ENCODE data around the gene MTFR1L. TPM values are rescaled to one million over a fixed set of nuclear protein-coding genes. Genes with fewer than 3 reads are reported as not detected.
A peak's percentile ranks its signal among the peaks of the same experiment; 100 is the strongest.

MTFR1L gene
- total and polyA plus RNA-seq, 3 donors from 2014 or later: 148 to 253 (median 166) TPM

DNA sequence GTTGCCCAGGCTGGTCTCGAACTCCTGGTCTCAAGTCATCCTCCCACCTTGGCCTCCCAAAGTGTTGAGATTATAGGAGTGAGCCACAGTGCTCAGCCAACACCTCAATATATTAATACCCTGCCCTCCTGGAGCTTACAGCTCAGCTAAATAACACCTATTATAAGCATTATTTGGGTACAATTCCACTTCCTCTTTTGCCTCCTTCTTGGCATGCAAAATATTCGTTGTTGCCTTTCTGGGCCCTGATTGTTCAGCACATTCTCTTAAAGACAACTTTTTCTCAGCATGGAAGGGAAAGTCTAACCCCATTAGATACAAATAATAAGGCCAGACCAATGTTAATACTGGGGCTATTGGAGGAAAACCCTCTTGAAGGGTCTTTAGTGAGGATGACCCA, 53.0 kb downstream of the MTFR1L start:
- intact Hi-C loops (cut with DNase I; ENCODE audit: low total_unique reads): no loop called here
- TF ChIP-seq CTCF (IDR thresholded peaks at IDR 0.05) (no peak), POLR2A (IDR thresholded peaks at IDR 0.05) (no peak)
- H3K4me1 ChIP-seq: peaks cover 42% of the 10 kb centered on the region

GRCh38 chr1:25873120-25873519, 53.4 kb downstream of the MTFR1L start:
- Histone ChIP-seq H3K27ac (peak overlapping the region in 1 of 2 donors; percentile 38), H3K4me1 (peaks cover 42% of the 10 kb centered on the region), H3K9me3 (no peaks in the 10 kb centered on the region), H3K27me3 (no peaks in the 10 kb centered on the region), H3K4me3 (no peak overlapping the region), H3K36me3 (ENCODE audit: low read depth, missing control alignments) (no peaks in the 10 kb centered on the region)
- WGBS, 2 donors: 31 to 64% methylated on average over 3 of the region's 3 CpGs
- TF ChIP-seq POLR2A (IDR thresholded peaks at IDR 0.05): no peak
- no peak for TF ChIP-seq CTCF (IDR thresholded peaks at IDR 0.05)
- intact Hi-C loops (cut with DNase I; ENCODE audit: low total_unique reads): no loop called here
- peak; percentile 67 for DNase-seq

More for the DNA sequence above, 53.0 kb downstream of the MTFR1L start:
- Histone ChIP-seq H3K4me3 (no peak overlapping the region), H3K9me3 (no peaks in the 10 kb centered on the region), H3K27ac (peak overlapping the region in 1 of 2 donors; percentile 38), H3K36me3 (ENCODE audit: low read depth, missing control alignments) (no peaks in the 10 kb centered on the region), H3K27me3 (no peaks in the 10 kb centered on the region)
- no peak for DNase-seq
- WGBS, 2 donors: 45 to 54% methylated on average over 2 of the region's 2 CpGs

DNA sequence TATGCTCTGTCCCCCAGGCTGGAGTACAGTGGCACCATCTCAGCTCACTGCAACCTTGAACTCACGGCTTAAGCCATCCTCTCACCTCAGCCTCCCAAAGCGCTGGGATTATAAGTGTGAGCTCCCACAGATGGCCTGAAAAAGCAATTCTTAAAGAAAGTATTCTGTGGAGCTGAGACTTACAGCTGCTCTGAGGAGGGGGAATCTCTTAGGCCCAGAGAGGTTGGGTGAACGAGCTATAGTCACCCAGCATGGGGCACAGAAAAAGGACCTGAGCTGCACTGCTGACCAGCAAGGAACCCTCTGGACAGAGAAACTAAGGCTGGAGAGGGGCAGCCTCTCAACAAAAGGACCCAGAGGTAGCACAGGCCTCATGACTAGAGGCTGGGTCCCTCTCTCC, 54.5 kb downstream of the MTFR1L start:
- DNase-seq: no peak
- Histone ChIP-seq H3K9me3 (no peaks in the 10 kb centered on the region), H3K4me3 (peak overlapping the region; percentile 71 to 77), H3K36me3 (ENCODE audit: low read depth, missing control alignments) (no peaks in the 10 kb centered on the region), H3K27me3 (no peaks in the 10 kb centered on the region), H3K4me1 (peaks cover 48% of the 10 kb centered on the region), H3K27ac (peak overlapping the region; percentile 81 to 88)
- 76 to 78% methylated on average over 3 of the region's 3 CpGs for WGBS, 2 donors
- TF ChIP-seq CTCF (IDR thresholded peaks at IDR 0.05): no peak
- no peak for TF ChIP-seq POLR2A (IDR thresholded peaks at IDR 0.05)
- intact Hi-C loops (cut with DNase I; ENCODE audit: low total_unique reads): no loop called here

DNA sequence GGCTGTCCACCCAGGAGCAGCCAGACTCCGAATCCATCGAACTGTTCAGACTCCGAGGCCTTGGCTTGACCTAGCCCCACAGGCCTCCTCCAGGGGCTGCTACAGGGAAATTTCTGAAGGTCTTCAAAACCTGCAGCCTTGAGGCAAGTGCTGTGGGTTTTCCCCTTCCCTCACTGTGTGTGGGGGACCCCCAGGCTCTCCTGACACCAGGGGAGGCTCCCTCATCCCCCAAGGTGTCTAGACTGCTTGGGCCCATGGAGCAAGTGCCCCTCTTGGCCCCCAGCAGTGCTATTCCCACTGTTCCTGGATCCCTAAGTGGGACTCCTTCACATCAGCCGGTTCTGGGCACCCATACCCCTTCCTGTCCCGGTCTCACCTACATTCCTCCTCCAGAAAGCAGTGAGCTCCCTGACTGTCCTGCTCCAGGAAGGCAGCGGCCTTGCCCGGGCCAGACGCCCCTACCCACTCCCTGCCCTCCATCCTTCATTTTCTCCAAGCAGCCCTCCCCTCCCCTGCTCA, 54.9 kb downstream of the MTFR1L start:
- Histone ChIP-seq H3K4me1 (peaks cover 53% of the 10 kb centered on the region), H3K27me3 (no peaks in the 10 kb centered on the region), H3K36me3 (ENCODE audit: low read depth, missing control alignments) (no peaks in the 10 kb centered on the region), H3K27ac (peak overlapping the region; percentile 81 to 88), H3K4me3 (peak overlapping the region; percentile 71 to 77), H3K9me3 (no peaks in the 10 kb centered on the region)
- no peak for DNase-seq
- intact Hi-C loops (cut with DNase I; ENCODE audit: low total_unique reads): no loop called here
- 14 to 17% methylated on average over 8 of the region's 8 CpGs for WGBS, 2 donors
- TF ChIP-seq POLR2A (IDR thresholded peaks at IDR 0.05): no peak
- TF ChIP-seq CTCF (IDR thresholded peaks at IDR 0.05): no peak
